EH (cell line): ENCODE results near the gene NAPEPLD.
"Not testable (repeated sequence)": the region's sequence is repeated elsewhere in the genome, so short reads cannot be mapped to it uniquely, and the experiment has no call there.

ENCODE experiments used
- DNase-seq: peaks from one replicate; pipeline ENCODE4 v3.0.0-alpha.2; 2015; ENCODE audit warnings: low read depth

The NAPEPLD gene

DNA sequence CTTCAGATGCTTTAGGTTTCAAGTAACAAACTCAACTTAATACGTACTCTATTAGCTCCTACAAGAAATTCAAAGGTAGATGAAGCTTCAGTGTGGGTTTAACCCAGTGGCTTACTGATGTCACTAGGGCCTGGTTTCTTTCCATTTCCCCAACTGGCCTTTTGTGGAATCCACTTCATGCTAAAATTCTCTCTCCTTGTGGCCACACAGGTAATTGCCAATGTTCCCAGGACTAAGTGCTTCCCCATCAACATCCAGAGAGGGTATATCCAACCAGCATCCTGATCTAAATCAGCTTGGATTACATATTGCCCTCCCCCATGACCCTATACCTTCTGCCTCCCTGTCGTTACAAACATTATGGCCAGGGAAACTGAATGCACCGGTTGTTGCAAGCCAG, 85.0 kb downstream of the NAPEPLD start:
- DNase-seq: no peak

DNA sequence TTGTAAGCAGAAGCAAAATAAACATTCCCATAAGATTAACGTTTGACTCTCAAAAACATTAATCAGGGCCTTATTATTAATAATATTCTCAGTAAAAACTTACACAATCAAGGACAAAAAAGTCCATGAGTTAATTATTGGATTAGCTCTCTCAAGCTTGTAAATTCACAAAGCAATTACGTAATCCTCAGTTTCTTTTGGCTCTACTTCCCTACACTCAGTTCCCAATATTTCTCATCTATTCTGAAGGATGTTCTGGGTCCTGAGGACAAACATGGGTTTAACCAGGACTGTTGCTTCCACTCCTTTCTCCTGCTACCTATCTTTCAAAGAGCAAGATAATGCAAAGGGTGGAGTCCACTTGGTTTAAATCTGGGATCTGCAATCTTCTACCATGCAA, 89.4 kb downstream of the NAPEPLD start:
- no peak for DNase-seq

DNA sequence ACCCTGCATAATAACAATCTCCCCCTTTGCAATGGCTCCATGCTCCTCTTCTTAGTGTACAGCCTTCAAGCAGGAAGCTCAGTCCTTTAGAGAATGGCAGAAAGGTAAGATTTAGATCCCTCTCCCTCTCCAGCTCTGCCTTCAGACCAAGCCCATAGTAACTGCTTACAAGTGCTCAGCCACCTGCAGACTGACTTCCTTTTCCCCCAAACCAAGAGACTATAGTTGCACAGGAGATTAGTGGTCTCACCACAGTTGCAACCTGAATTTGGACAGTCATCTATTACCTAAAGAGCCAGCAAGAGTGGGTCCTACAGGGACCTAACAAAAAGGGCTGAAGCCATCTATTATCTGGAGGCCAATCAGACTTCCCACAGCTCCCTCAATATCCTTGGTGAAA, 90.8 kb downstream of the NAPEPLD start:
- DNase-seq: no peak

DNA sequence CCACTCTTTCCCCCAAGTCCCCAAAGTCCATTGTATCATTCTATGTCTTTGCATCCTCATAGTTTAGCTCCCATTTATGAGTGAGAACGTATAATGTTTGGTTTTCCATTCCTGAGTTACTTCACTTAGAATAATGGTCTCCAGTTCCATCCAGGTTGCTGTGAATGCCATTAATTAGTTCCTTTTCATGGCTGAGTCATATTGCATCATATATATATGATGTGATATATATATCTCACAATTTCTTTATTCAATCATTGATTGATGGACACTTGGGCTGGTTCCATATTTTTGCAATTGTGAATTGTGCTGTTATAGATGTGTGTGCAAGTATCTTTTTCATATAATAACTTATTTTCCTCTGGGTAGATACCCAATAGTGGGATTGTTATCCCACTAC, 92.9 kb downstream of the NAPEPLD start:
- not testable (repeated sequence) for DNase-seq

- no peak for DNase-seq
Measured at GRCh38 chr7:103051519-103051918, 97.4 kb downstream of the NAPEPLD start.
